Midbrain (tissue), 1 donor: ENCODE data around the gene SMYD5.
A peak's percentile ranks its signal among the peaks of the same experiment; 100 is the strongest.

ENCODE experiments used
- DNase-seq: peaks from one replicate; lab custom pipeline; 2025; lab: John Stamatoyannopoulos, UW

The SMYD5 gene

GRCh38 chr2:73205611-73206010 lies 8.4 kb upstream of the SMYD5 start:
- DNase-seq = no peak

DNA sequence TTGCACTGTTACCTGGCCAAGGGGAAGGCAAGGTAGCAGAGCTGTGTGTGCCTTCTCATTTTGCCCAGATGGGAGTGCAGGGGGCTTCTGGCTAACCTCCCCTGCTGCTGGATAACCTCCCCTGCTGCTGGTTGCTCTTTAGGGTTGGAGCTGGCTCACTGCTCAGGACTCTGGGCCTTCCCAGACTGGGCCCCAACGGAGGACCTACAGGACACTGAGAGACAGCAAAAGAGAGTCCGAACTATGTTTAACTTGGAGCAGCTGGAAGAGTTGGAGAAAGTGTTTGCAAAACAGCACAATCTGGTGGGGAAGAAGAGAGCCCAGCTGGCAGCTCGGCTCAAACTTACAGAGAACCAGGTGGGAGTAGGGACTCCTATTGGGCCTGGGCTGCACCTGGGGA lies 5.8 kb upstream of the SMYD5 start:
- DNase-seq = no peak

DNA sequence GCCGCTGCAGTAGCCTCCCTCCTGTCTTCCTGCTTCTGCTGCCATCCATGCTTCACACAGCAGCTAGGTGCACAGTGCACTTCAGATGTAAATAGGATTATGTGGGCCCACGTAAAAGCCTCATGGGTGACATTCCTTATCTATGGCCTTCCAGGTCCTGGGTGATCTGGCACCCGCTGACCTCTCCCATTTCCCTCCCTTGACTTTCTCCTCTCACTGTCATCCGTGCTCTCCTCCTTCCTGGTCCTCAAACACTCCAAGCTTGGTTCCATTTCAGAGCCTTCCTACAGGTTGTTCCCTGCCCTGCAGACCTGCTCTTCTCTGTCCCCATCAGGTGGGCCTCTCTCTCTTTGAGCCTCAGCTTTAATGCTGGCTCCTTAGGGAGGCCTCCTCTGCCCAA lies 4.0 kb upstream of the SMYD5 start:
- DNase-seq = no peak

- DNase-seq = no peak
These were observed 3.3 kb upstream of the SMYD5 start for GRCh38 chr2:73210696-73211095.

- DNase-seq = no peak
These were observed 2.0 kb upstream of the SMYD5 start for GRCh38 chr2:73212098-73212447.

DNA sequence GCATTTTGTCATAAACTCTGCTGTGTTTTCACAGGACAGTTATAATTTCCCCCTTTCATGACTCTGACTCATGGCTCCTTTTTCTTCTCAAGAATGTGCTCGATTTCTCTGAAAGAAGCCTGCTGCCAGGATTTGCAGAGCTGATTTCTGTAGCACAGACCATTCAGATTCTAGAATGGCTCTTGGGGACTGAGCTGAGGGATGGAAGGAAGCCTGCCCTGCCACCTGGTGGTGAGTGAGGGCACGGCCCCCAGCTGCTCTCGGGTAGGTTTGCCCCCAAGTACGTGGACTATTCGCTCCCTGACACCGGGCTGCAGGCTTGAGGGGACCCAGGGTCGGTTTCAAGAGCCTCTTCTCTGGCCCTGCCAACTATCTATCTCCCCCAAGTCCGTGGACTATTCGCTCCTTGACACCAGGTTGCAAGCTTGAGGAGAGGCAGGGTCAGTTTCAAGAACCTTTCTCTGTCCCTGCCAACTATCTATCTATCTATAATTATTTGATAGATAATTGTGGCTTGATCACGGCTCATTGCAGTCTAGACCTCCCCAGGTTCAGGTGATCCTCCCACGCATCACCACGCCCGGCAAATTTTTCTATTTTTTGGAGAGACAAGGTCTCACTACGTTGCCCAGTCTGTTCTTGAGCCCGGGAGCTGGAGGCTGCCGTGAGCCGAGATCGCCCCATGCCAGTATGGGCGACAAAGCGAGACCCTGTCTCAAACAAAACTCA lies 1.4 kb upstream of the SMYD5 start:
- DNase-seq = peak; percentile 73

- no peak for DNase-seq
These were observed 1.2 kb downstream of the SMYD5 start for GRCh38 chr2:73215254-73215653.

DNA sequence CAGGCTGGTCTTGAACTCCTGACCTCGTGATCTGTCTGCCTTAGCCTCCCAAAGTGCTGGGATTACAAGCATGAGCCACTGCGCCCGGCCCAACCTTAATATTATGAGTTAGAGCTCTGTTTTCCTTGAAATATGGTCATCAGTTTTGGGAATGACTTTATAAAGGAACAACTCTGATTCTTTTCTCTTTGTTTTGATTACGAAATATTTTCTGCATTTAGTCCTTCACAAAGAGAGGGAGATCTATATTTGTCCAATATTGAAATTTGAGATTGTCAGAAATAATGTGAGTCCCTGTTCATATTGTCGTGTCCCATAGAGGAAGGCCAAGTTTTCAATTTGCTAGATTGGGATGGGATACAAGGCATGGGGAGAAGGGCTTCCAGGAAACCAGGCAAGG lies 3.1 kb downstream of the SMYD5 start:
- no peak for DNase-seq

DNA sequence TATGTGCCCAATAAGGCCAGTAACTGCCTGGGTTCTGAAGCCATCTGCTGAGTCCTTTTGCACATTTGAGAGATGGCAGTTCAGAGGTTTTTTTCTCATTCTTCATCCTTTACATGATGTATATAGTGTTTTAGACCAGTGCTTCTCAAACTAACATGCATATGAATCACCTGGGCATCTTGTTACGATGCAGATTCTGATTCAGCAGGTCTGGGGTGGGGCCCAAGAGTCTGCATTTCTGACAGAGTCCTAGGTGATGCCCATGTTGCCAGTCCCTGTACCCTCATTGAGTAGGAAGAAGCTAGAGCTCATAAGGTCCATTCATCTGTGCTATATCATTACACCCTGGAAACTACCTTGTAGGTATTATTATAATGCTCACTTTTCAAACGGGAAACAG lies 3.8 kb downstream of the SMYD5 start:
- no peak for DNase-seq

DNA sequence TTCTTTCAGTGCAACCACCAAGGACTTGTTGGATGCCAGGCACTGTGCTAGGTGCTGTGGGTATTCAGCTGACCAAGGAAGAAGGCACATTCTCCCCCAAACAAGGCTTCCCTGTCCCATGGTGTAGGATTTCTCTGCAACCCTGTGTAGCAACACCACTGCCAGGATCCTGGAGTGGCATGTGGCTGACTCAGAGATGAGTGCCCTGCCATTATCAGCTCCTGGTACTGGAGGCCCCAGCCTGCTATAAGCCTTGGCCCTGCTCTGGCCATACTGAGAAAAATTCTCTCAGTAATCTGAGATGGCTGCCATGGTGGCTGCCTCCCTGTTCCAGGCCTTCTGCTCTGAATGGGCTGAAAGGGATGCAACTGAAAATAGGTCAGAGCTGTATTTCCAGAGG lies 4.3 kb downstream of the SMYD5 start:
- no peak for DNase-seq

DNA sequence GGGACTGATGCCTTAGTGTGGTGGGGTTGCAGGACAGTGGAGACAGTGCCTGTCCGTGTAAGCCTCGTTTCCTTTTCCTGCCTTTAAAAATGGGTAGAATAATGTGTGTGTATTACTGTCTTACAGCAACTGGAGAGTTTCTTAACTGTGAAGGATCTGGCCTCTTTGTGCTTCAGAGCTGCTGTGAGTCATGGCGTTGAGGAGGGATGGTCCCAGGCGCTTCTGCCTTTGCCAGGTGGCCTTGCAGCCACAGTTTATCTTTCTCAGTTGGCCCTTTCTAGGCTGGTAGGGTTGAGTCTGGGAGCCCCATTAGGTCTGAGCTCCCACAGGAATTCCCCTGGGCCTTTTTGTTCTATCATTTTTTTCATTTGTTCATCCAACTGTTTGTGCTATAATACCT lies 9.8 kb downstream of the SMYD5 start:
- no peak for DNase-seq

DNA sequence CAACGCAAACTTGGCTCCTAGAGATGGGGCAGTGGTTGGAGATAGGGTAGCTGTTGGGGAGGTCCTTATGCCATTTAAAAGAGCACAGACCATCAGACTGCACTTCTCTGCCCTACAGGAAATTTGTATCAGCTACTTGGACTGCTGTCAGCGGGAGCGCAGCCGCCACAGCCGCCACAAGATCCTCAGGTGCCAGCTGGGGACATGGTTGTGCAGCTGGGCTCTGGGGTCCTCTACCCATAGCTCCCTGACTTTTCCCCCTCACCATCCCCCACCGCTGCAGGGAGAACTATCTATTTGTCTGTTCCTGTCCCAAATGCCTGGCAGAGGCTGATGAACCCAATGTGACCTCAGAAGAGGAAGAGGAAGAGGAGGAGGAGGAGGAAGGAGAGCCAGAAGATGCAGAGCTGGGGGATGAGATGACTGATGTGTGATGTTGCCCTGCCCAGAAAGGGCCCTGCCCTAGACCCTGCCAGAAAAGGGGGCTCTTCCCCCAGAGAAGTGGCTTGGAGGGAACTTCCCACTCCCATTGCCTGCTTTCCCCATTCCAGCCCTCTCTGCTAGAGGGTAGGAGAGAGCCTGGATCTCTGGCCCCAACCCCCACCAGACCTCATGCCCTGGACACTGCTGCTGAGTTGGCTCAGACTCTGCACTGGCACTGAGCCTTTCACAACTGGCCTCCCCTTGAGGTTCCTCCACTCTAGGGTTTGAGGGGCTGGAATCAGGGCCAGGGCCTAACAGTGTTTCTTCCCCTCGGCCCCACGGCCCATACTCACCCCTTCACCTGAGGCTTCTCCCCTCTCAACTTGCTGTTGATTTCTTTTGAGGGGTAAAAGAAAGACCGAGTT lies 11.7 kb downstream of the SMYD5 start:
- DNase-seq = no peak

GRCh38 chr2:73227086-73227485 lies 13.0 kb downstream of the SMYD5 start:
- no peak for DNase-seq

GRCh38 chr2:73228631-73229030 lies 14.6 kb downstream of the SMYD5 start:
- DNase-seq = no peak

DNA sequence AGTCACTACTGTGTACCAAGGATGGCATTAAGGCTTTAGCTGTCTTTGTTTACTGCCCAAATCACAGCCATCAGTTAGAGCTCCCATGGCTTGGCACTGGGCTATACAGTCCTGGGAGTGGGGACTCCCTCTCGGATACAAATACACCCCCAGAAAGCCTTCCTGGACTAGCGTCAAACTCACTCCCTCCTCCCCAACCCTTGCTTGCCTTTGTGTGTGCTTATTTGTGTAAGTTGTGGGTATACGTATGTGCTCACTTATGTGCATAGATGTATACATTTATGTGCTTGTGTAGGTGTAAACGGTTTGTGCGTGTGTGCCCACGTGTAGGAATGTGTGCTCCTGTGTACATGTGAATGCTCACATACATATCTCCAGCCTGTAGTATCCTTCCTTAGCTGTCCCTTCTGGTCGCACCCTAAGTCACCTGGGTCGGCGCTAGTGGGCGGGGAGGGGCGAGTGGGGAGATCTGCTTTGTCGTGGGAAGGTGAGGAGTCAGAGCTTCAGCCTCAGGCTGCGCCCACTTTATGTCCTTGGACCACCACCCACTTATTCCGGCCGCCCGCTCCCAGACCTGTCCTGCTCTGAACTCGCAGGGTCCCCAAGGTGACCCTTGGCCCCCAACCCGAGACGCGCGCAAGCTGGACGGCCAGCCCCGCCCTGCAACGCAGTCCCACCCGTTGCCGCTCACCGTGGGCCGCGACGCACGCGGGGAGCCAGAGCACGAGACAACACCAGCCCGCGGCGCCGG lies 18.5 kb downstream of the SMYD5 start:
- DNase-seq = no peak

- peak; percentile 100 for DNase-seq
These were observed 19.3 kb downstream of the SMYD5 start, which contains the start of gene PRADC1 for GRCh38 chr2:73233154-73233931. PRADC1 (minus strand) TSS chr2:73233239; CDS start chr2:73233160, 79 bp downstream.

- peak; percentile 95 for DNase-seq
These were observed 20.1 kb downstream of the SMYD5 start, which contains the start of gene CCT7 for GRCh38 chr2:73233932-73234832. CCT7 (plus strand) TSS chr2:73234308; CDS start chr2:73234379, 71 bp downstream.

DNA sequence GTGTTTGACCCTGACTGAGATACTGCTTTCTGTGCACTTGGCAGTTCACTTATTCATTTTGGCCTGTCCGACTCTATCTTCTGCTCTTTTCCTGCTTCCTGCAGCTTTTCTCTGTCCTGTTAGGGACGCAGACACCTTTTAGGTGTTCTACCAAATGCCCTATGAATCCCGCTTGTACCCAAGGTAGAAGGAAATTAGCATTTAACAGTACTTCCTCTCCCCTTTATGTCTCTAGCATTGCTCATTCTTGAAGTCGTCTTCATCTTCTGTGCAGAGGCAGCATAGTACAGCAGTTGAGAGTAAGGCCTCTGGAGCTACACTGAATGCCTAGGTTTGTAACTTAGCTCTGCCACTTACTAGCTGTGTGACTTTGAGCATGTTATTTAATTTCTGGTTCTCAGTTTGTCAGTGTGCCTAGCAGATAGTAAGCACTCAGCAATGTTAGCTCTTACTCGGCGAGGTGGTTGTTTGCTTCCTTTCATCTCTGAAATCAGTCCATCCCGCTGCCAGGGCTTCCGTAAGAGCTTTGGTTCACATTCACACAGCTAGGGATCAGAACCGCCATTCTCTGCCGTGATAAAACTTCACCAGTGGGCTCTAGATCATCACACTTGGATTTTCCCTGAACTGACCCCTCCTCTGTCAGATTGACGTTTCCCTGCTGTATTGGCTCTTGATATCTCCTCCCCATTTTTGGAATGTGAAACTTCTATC lies 21.4 kb downstream of the SMYD5 start:
- no peak for DNase-seq

DNA sequence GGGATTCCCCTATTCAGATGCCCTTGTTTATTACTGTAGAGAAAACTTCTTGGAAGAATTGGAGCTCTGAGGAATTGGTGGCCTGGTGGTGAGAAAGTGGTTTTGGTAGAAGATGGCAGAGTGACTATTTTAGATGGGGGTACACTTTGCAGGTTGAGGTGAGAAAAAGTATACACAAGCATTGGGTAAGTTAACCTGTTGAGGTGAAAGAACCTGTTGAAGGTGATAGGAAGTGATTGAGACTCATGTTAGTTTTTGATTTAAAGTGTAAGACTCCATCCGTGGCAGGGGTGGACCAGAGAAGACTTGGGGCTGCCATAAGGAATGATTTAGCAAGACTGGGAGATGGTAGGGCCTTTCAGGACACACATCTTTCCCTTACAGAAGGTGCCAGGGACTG lies 23.1 kb downstream of the SMYD5 start:
- DNase-seq = no peak

DNA sequence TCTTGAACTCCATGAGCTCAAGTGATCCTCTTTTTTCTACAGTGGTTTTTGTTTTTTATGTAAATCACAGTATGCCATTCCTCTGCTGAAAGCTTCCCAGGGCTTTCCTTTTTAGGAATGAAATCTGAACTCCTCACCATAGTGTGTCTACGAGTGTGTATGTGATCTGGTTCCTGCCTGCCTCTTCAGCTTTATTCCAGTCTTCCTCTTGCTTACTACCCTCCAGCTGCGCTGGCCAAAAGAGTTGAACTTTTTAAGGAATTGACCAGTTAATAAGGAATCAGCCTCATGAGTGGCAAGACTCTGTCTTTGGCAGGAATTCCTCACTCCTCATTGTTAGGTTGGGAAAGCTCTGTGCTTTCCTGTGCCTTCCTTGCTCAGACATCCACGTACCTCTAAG lies 24.1 kb downstream of the SMYD5 start:
- no peak for DNase-seq
